Measurements from ENCODE around the gene BRD3OS. TPM values are rescaled to one million over a fixed set of nuclear protein-coding genes. Genes with fewer than 3 reads are reported as not detected.

Gene BRD3OS
- total and polyA plus RNA-seq, 10 of the 15 experiments (the other 5 are each of a cell fraction or from before 2014, with no cell fraction given), result 2.1 to 13.7 (median 10.7) TPM

GRCh38 chr9:134063088-134063570 lies 37.8 kb downstream of the BRD3OS start:
- H3K4me3 ChIP-seq, result no peak overlapping the region
- peaks cover 24% of the 10 kb centered on the region for H3K4me1 ChIP-seq (ENCODE audit: control insufficient read depth, insufficient read depth, low read length)
- CTCF ChIA-PET, result interaction anchor here (1.2 kb wide), 1 partner anchor 70 kb away, joined by 3 read pairs; no protein-coding TSS in a partner anchor
- peaks cover 39% of the 10 kb centered on the region for H3K79me2 ChIP-seq (ENCODE audit: control insufficient read depth, insufficient read depth, low read length)
- 98% methylated on average over 15 of the region's 15 CpGs for WGBS (ENCODE audit: insufficient coverage, insufficient replicate concordance, low lambda C conversion rate, missing lambda C conversion rate)
- no peak for FAIRE-seq
- no peak overlapping the region for H2AFZ ChIP-seq (ENCODE audit: control insufficient read depth, low read depth, low read length)
- TF ChIP-seq HDAC2 (IDR thresholded peaks at IDR 0.05), result no peak
- TF ChIP-seq EGR1 (IDR thresholded peaks at IDR 0.05; ENCODE audit: borderline replicate concordance in 1 of 2, low read depth in 2 of 2, low read length in 2 of 2), result no peak
- no peak for TF ChIP-seq KLF5 (IDR thresholded peaks at IDR 0.05; ENCODE audit: partially characterized antibody)
- no peak for TF ChIP-seq HDAC6 (IDR thresholded peaks at IDR 0.05; ENCODE audit: unreplicated experiment)
- TF ChIP-seq E2F4 (IDR thresholded peaks at IDR 0.05; ENCODE audit: low read depth, low read length), result no peak
- no peak for TF ChIP-seq NFYA (IDR thresholded peaks at IDR 0.05; ENCODE audit: borderline replicate concordance, low read depth, low read length)
- TF ChIP-seq HCFC1 (IDR thresholded peaks at IDR 0.05; ENCODE audit: low read length), result no peak
- TF ChIP-seq EP300 (IDR thresholded peaks at IDR 0.05; ENCODE audit: borderline replicate concordance in 1 of 2, control insufficient read depth in 1 of 2, low read depth in 2 of 2, low read length in 2 of 2), result no peak
- TF ChIP-seq SP1 (IDR thresholded peaks at IDR 0.05; ENCODE audit: low read depth, low read length), result no peak
- TF ChIP-seq RAD21 (IDR thresholded peaks at IDR 0.05; ENCODE audit: insufficient read depth, low read depth, low read length), result no peak
- no peak for TF ChIP-seq NR2C2 (IDR thresholded peaks at IDR 0.05; ENCODE audit: borderline replicate concordance, control insufficient read depth, insufficient read length, low read depth)
- TF ChIP-seq BCLAF1 (IDR thresholded peaks at IDR 0.05), result no peak
- no peaks in the 10 kb centered on the region for H3K36me3 ChIP-seq (ENCODE audit: control insufficient read depth in 2 of 2, insufficient read depth in 2 of 2, low read length in 1 of 2)
- H3K4me2 ChIP-seq (ENCODE audit: control insufficient read depth, insufficient read depth), result no peak overlapping the region
- RAD21 ChIA-PET (ENCODE audit: unreplicated experiment), result no interaction called here
- peaks cover 24% of the 10 kb centered on the region for H4K20me1 ChIP-seq (ENCODE audit: control insufficient read depth, insufficient read depth)
- in situ Hi-C loops (cut with MboI) (no loop called here), intact Hi-C loops (cut with micrococcal nuclease; ENCODE audit: unreplicated experiment) (no loop called here)
- no peak for DNase-seq (ENCODE audit: low read depth, low spot score)
- POLR2A ChIA-PET, result interaction anchor here (0.5 kb wide), 1 partner anchor 645 kb away, joined by 3 read pairs; no protein-coding TSS in a partner anchor
- H3K9ac ChIP-seq (ENCODE audit: control insufficient read depth, insufficient read depth, low read length), result no peak overlapping the region
- no peak for ATAC-seq
- BruUV-seq (replicated peaks), result no TSS peak
- H3K9me3 ChIP-seq (replicated peaks; ENCODE audit: control insufficient read depth, insufficient read depth, low read length), result no peaks in the 10 kb centered on the region
- SMC1A ChIA-PET (ENCODE audit: uncharacterized antibody, unreplicated experiment), result no interaction called here
- H3K27ac ChIP-seq (ENCODE audit: control insufficient read depth, insufficient read depth), result no peak overlapping the region
- no peaks in the 10 kb centered on the region for H3K27me3 ChIP-seq (replicated peaks in 1 of 2; ENCODE audit: control insufficient read depth in 2 of 2, insufficient read depth in 2 of 2, low read length in 1 of 2)

Data from GM12878 (cell line).